Cardiac septum (tissue), 1 donor: Measurements from ENCODE around the gene RAI14. TPM values are rescaled to one million over a fixed set of nuclear protein-coding genes. Genes with fewer than 3 reads are reported as not detected.

Experiments
- DNase-seq: peaks from one replicate; pipeline ENCODE4 v3.0.0-alpha.2; 2020; ENCODE audit warnings: low spot score
- intact Hi-C: fragments of 100-400 bp; cut with DNase I; formaldehyde crosslinking; loops from one replicate; pipeline ENCODE4 v1.14.0; 2022
- total RNA-seq: library from RNA; stranded (reverse); fragmentation: NEBNext Ultra II Directional; extraction: Animal tissue kit (Norgen Biotek cat#: 25700); gene quantifications from one replicate; pipeline ENCODE4 v1.2.1, GENCODE V29; 2021
- donor health status: DM: no; HTN: no; CAD: no.

The RAI14 gene
- total RNA-seq, 1 donor from 2014 or later, result 17.5 TPM

DNA sequence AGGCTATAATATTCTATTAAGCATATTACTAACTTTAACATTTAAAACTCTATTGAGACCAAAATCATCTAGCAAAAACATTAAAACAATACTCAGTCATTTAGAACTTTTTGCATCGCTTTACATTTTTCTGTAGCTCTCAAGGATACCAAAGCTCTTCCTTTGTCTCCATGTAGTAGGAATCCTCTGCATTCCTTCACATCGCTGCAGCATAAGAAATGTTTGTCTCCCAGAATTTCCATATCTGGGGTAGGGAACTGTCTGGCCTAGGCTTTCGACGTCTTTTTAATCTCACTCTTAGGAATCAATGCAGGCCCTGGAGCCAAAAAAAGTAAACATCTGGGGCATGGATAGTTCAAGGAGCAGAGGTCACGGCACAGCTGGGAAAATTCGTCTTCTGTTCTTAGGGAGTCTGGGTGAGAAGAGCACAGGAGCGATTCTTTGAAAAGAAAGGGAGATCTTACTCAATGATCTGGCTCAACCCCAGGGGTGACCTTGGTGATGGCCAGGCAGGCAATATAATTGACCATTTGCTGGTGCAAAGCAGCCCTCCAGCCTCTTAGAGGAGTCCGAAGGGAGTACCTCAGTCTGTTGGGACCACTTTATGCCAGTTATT is 23.2 kb upstream of the RAI14 start:
- intact Hi-C loops, result no loop called here
- no peak for DNase-seq

DNA sequence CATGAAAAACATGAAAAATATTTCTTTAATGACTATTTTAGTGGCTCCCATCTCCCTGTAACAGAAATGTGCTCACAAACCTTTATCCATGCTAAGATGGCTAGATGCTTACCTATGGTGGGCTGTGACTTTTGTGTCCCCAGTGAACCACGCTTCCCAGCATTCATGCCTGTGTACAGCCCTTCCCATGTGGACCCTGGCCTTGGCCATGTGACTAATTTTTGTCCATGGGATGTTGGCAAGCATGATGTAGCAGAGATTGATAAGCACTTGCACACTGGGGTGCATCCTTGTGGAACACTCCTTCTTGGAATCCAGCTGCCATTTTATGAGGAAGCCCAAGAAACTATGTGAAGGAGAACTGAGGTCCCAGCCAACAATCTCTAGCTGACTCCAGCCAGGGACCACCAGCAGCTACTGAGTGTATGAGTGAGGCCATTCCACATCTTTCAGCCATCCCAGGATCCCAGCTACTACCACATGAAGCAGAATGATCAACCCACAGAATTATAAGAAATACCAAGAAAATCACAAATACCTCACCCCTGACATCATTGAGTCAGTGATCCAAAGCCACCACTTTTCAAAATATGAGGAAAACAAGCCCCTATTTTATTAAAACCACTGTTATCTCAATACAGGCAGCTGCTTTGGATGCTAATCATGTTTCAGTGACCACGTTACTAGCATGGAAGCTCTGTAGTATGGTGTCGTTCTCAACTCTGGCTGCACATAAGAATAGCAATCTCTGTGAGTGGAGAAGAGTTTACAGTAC is 16.1 kb upstream of the RAI14 start:
- intact Hi-C loops, result no loop called here

GRCh38 chr5:34648039-34648839 is 7.9 kb upstream of the RAI14 start:
- intact Hi-C loops, result no loop called here
- no peak for DNase-seq

More for the DNA sequence above, 16.1 kb upstream of the RAI14 start:
- no peak for DNase-seq

DNA sequence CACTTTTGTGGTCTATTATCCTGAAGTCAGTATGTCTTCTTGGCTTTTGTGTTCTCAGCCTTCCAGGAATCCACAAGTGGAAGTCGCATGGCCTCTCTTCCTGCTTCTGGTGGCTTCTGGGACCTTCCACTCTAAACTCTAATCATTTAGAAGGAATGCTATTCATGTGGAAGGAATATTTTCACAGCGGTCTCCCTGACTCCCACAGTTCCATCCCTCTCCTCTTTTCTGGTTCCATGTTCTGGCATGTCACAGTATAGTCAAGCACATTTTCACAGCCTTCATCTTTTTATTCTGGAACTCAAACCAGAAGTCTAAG is 7.3 kb upstream of the RAI14 start:
- intact Hi-C loops, result no loop called here
- no peak for DNase-seq

DNA sequence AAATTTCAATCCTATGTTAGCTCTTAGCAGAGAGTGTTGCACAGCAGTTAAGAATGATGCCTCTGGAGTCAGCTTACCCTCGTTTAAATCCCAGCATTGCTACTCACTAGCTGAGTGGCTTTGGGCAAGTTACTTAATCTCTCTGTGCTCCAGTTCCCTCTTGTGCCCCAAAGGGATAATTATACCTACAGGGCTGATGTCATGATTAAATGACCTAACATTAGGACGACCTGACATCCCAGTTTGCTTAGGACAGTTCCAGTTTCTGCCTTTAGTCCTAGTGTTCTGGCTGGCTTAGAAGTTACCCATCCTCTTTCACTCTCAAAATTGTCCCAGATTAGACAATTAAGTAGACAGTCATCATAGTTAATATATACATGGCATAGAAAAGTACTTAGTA is 4.3 kb upstream of the RAI14 start:
- intact Hi-C loops, result loop anchor here (5.0 to 10.0 kb wide), 3 partner anchors 36 to 246 kb away; no protein-coding TSS in a partner anchor
- no peak for DNase-seq

GRCh38 chr5:34652466-34652865 is 3.7 kb upstream of the RAI14 start:
- intact Hi-C loops, result loop anchor here (5.0 to 10.0 kb wide), 3 partner anchors 35 to 245 kb away; no protein-coding TSS in a partner anchor
- DNase-seq, result no peak

DNA sequence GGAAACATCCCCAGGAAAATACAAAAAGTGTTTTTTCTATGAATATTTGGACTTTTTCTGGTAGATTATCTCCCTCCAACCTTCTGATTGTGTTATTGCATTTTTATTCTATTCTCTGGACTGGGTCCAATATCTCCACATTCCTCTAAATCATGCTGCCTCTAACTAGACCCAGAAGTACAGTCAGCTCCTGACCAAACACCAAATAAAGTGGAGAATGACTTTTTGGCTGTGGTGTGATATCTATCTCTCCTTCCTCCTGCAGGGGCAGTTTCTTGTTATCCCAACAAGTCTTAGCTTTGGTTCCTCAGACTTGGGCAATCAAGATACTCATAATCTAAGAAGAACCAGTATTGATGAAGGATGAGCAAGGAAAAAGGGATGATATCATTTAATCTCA is 3.2 kb upstream of the RAI14 start:
- no peak for DNase-seq
- intact Hi-C loops, result loop anchor here (5.0 to 10.0 kb wide), 3 partner anchors 34 to 244 kb away; no protein-coding TSS in a partner anchor

- intact Hi-C loops, result loop anchor here (5.0 to 10.0 kb wide), 3 partner anchors 34 to 244 kb away; no protein-coding TSS in a partner anchor
- no peak for DNase-seq
Observed at GRCh38 chr5:34653708-34654107, 2.4 kb upstream of the RAI14 start.

GRCh38 chr5:34655354-34655991 is 655 bp upstream of the RAI14 start:
- intact Hi-C loops, result loop anchor here (5.0 to 10.0 kb wide), 4 partner anchors 91 to 182 kb away; partner anchors contain the start of gene TTC23L
- no peak for DNase-seq

GRCh38 chr5:34656700-34657273 is 659 bp downstream of the RAI14 start:
- no peak for DNase-seq
- intact Hi-C loops, result loop anchor here (5.0 to 10.0 kb wide), 4 partner anchors 92 to 181 kb away; partner anchors contain the start of gene TTC23L

GRCh38 chr5:34657274-34657921 is 1.3 kb downstream of the RAI14 start:
- DNase-seq, result no peak
- intact Hi-C loops, result loop anchor here (5.0 to 10.0 kb wide), 4 partner anchors 93 to 180 kb away; partner anchors contain the start of gene TTC23L

- DNase-seq, result no peak
- intact Hi-C loops, result loop anchor here (5.0 to 10.0 kb wide), 4 partner anchors 93 to 179 kb away; partner anchors contain the start of gene TTC23L
Observed at GRCh38 chr5:34657988-34658387, 1.9 kb downstream of the RAI14 start.

DNA sequence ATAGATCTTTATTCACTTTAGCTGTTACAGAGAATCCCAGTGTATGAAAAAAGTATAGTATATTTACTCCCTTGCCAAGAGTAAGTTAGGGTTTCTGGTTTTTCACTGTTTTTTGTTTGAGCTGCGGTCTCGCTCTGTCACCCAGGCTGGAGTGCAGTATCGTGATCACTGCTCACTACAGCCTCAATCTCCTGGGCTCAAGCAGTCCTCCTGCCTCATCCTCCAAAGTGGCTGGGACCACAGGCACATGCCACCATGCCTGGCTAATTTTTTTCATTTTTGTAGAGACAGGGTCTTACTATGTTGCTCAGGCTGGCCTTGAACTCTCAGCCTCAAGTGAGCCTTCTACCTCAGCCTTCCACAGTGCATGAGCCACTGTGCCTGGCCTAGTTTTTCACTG is 3.0 kb downstream of the RAI14 start:
- DNase-seq, result no peak
- intact Hi-C loops, result loop anchor here (5.0 to 10.0 kb wide), 4 partner anchors 94 to 178 kb away; partner anchors contain the start of gene TTC23L

- DNase-seq, result no peak
- intact Hi-C loops, result no loop called here
Observed at GRCh38 chr5:34660444-34660843, 4.3 kb downstream of the RAI14 start.

DNA sequence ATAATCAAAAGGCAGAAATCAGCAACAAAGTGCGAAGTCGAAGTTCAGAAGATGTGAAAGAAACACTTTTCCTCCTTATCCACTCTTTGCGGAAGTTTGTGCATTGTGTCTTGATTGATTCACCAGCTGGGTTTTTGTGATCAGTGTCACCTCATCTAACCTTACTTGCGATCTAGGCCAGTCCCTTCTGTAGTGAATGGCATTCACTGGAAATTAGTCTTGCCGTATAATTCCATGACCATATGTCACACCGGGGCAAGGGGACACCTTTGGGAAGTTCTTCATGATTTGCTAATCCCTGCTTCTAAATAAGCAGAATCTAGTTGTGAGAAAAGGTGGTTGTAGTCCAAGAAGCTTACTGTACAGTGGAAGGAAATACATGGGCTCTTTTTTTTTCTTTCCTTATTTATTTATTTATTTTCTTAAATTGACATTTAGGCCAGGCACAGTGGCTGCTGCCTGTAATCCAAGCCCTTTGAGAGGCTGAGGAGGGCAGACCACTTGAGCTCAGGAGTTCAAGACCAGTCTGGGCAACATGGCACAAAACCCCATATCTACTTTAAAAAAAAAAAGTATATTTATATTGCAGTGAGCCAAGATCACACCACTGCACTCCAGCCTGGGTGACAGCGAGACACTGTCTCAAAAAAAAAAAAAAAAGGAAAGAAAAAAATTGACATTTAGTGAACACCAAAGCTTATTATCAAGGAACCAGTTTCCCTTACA is 7.8 kb downstream of the RAI14 start:
- intact Hi-C loops, result no loop called here
- DNase-seq, result no peak

DNA sequence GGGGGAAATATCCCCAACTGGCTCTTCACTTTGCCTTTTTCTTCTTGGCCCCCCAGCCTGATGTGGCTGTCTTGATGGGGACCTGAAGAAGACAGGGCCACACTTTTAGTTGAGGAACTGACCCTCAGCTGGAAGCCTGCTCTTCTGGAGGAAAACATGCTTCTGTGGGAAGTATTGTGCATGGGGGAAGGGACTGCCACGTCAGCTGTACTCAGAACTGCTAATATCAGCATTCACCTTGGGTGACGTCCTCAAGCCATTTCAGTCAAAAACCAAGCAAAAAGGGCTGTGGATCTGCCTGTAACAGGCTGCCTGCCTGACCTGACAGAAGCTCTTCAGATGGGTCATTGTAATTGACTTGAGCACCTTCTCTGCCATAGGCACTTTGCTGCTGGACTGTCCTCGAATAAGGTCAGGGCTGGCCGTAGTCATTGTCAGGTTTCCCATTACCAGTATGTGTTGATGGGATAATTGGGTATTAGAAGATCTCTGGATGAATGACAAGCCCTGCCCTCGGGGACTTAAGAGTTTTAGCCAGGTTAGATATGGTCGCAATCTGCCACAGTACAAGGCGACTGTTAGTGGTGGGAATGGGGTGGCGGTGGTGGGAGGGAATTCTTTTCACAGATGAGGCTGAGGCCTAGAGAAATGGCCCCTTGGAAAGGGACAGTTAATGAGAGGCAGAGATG is 10.4 kb downstream of the RAI14 start:
- intact Hi-C loops, result no loop called here
- no peak for DNase-seq

DNA sequence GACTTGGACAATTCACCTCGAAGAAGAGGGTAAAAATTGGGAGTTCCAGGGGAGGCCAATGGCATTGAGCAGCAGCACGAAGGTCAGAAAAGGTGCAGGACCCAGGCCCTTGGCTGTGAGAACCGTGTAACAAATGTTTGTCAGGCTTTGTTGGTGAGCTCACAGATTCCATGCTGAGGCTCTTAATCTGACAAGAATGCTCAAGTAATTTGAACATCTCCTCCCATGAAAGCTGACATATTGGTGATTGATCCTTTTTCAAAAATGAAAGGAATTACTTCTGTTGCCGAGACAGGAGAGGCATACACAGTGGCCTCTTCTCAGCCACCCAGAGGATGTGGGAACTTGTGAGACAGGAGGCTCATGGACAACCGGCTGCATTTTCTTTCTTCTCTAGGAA is 11.6 kb downstream of the RAI14 start:
- intact Hi-C loops, result no loop called here
- DNase-seq, result no peak
